Keratinocyte (primary cell): ENCODE measurements around the gene ITGB1BP1. TPM values are rescaled to one million over a fixed set of nuclear protein-coding genes. Genes with fewer than 3 reads are reported as not detected.

Experiments
- DNase-seq: peaks from one replicate; pipeline ENCODE4 v3.0.0-alpha.2; 2011; ENCODE audit warnings: low read depth, missing footprints, low spot score
- FAIRE-seq: peaks from 2 replicates; lab custom pipeline; 2011; peaks lifted over from hg19 to GRCh38; lab: Jason Lieb, UNC
- H2AFZ ChIP-seq: 2 replicates; pipeline ENCODE4 v1.6.0; 2012; ENCODE audit warnings: low read length, control low read depth, inconsistent platforms; ENCODE audit not compliant: control insufficient read depth
- H3K27ac ChIP-seq: 2 replicates; pipeline ENCODE4 v1.5.1; 2011; ENCODE audit warnings: low read length; ENCODE audit not compliant: control insufficient read depth, insufficient read depth
- H3K27me3 ChIP-seq: 3 replicates; pipeline ENCODE4 v1.6.0; 2011; ENCODE audit warnings: low read length; ENCODE audit not compliant: control insufficient read depth, insufficient read depth; ENCODE audit errors: extremely low read depth
- H3K36me3 ChIP-seq, 2 experiments: 2 replicates in 1 of 2; 3 replicates in 1 of 2; pipeline ENCODE4 v1.5.1; 2011; ENCODE audit warnings: low read length in 2 of 2, mild to moderate bottlenecking in 1 of 2; ENCODE audit not compliant: control insufficient read depth in 2 of 2, insufficient read depth in 2 of 2; ENCODE audit errors: extremely low read depth in 1 of 2
- H3K4me1 ChIP-seq: 3 replicates; pipeline ENCODE4 v1.5.1; 2011; ENCODE audit warnings: low read length; ENCODE audit not compliant: control insufficient read depth, insufficient read depth; ENCODE audit errors: extremely low read depth
- H3K4me2 ChIP-seq: 3 replicates; pipeline ENCODE4 v1.6.0; 2011; ENCODE audit warnings: low read depth, low read length; ENCODE audit not compliant: control insufficient read depth, insufficient read depth; ENCODE audit errors: extremely low read depth
- H3K4me3 ChIP-seq, 3 experiments: fragments of 200-600 bp in 1 of 3; sonication (generic) in 1 of 3; 2 replicates in 2 of 3; 3 replicates in 1 of 3; pipeline ENCODE4 v1.5.1; 2011 to 2016; ENCODE audit warnings: low read length in 3 of 3, mild to moderate bottlenecking in 3 of 3, control low read depth in 2 of 3, inconsistent platforms in 1 of 3, low read depth in 1 of 3, mixed read lengths in 1 of 3, mixed run types in 1 of 3, moderate library complexity in 1 of 3; ENCODE audit not compliant: control insufficient read depth in 2 of 3, insufficient read depth in 2 of 3; ENCODE audit errors: extremely low read depth in 1 of 3
- H3K79me2 ChIP-seq: 2 replicates; pipeline ENCODE4 v1.6.0; 2012; ENCODE audit warnings: low read length; ENCODE audit not compliant: control insufficient read depth, insufficient read depth
- H3K9ac ChIP-seq: 3 replicates; pipeline ENCODE4 v1.6.0; 2011; ENCODE audit warnings: low read length; ENCODE audit not compliant: control insufficient read depth, insufficient read depth; ENCODE audit errors: extremely low read depth
- H3K9me1 ChIP-seq: 3 replicates; pipeline ENCODE4 v1.6.0; 2011; ENCODE audit warnings: low read length; ENCODE audit not compliant: control insufficient read depth, insufficient read depth; ENCODE audit errors: extremely low read depth
- H3K9me3 ChIP-seq: 2 replicates; pipeline ENCODE4 v1.5.1; 2012; ENCODE audit warnings: low read depth, low read length; ENCODE audit not compliant: control insufficient read depth
- H4K20me1 ChIP-seq: 3 replicates; pipeline ENCODE4 v1.6.0; 2011; ENCODE audit warnings: low read length; ENCODE audit not compliant: control insufficient read depth, insufficient read depth; ENCODE audit errors: extremely low read depth
- EZH2 ChIP-seq: IDR thresholded peaks from one replicate; pipeline ENCODE4 v1.6.1; 2012; ENCODE audit warnings: inconsistent platforms, mild to moderate bottlenecking, low read length, moderate library complexity
- dilution Hi-C: fragments of 300-500 bp; cut with MboI; formaldehyde crosslinking; loops from one replicate; pipeline ENCODE4 v1.7.0; 2020; ENCODE audit warnings: low sequenced_read_pairs; ENCODE audit not compliant: extremely low pct_ligation_motif_present
- polyA plus RNA-seq, 5 experiments: library from polyadenylated mRNA; depleted of rRNA in 3 of 5; stranded (reverse) in 3 of 5; stranded (forward) in 1 of 5; unstranded in 1 of 5; fragments of >200 nt; gene quantifications; 1 replicate in 1 of 5; 2 replicates in 3 of 5; 3 replicates in 1 of 5; pipeline versions ENCODE4 v1.2.1 to v1.2.3, GENCODE V29; 2011 to 2012; ENCODE audit warnings: missing spikeins in 2 of 5, low read depth in 1 of 5, low replicate concordance in 1 of 5
- TF ChIP-seq, protein P1 (sequence below), 3 experiments: IDR thresholded peaks in 1 of 3; conservative IDR thresholded peaks in 1 of 3; optimal IDR thresholded peaks in 1 of 3; 2 replicates in 2 of 3; 3 replicates in 1 of 3; pipeline versions ENCODE3 to v1.5.1; 2011; ENCODE audit warnings: low read length in 3 of 3, mild to moderate bottlenecking in 3 of 3, moderate library complexity in 2 of 3, control low read depth in 1 of 3, inconsistent platforms in 1 of 3; ENCODE audit not compliant: insufficient read depth in 2 of 3; ENCODE audit errors: extremely low read depth in 1 of 3

Gene ITGB1BP1
- polyA plus RNA-seq, 1 donor (not counting 4 experiments of a cell fraction or from before 2014, with no cell fraction given) = 169 TPM

DNA sequence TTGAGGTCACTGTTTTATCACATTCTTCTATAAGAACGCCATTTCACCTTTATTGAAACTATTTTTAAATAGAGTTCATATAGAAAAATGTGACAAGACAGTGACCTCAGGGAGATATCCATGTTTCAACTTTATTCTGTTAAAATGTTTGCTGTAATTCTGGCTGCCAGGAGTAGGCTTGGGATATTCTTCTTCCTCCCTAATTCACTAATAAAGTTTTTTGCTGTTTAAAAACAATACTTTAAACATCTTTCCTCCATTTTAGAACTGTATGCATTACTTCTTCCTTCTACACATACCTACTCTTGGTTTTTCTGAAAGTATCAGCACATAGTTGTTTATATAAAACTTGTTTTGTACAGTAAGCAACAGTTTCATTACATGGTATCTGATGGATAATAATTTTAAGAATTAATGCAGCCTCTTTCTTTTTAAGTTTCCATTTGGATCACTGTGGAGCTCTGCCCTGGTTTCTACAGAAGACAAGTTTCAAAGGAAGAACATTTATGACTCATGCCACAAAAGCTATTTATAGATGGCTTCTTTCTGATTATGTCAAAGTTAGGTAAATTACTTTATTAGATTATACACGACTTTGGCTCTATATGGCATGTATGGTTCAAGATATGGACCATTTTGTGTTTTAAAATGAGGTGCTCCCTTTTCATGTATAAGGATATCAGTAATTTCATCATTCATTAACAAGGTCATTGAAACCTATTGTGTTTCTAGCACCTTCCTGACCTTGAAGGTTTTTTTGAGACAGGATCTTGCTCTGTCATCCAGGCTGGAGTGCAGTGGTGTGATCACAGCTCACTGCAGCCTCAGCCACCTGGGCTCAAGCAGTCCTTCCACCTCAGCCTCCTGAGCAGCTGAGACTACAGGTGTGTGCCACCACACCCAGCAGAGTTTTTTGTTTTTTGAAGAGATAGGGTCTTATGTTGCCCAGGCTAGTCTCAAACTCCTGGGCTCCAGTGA is 7.3 kb upstream of the ITGB1BP1 start:
- TF ChIP-seq EZH2 = no peak
- TF ChIP-seq, protein P1, sequence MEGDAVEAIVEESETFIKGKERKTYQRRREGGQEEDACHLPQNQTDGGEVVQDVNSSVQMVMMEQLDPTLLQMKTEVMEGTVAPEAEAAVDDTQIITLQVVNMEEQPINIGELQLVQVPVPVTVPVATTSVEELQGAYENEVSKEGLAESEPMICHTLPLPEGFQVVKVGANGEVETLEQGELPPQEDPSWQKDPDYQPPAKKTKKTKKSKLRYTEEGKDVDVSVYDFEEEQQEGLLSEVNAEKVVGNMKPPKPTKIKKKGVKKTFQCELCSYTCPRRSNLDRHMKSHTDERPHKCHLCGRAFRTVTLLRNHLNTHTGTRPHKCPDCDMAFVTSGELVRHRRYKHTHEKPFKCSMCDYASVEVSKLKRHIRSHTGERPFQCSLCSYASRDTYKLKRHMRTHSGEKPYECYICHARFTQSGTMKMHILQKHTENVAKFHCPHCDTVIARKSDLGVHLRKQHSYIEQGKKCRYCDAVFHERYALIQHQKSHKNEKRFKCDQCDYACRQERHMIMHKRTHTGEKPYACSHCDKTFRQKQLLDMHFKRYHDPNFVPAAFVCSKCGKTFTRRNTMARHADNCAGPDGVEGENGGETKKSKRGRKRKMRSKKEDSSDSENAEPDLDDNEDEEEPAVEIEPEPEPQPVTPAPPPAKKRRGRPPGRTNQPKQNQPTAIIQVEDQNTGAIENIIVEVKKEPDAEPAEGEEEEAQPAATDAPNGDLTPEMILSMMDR (optimal IDR thresholded peaks at IDR 0.05 in 1 of 3, IDR thresholded peaks at IDR 0.05 in 1 of 3, conservative IDR thresholded peaks at IDR 0.05 in 1 of 3; ENCODE audit: extremely low read depth in 1 of 3, insufficient read depth in 2 of 3, low read length in 3 of 3) = no peak
- no peak for FAIRE-seq
- H3K4me2 ChIP-seq = no peak overlapping the region
- no peak overlapping the region for H3K4me3 ChIP-seq
- no peaks in the 10 kb centered on the region for H4K20me1 ChIP-seq
- dilution Hi-C loops = no loop called here
- H3K9ac ChIP-seq = no peak overlapping the region
- H3K36me3 ChIP-seq = peaks cover 17 to 24% of the 10 kb centered on the region in 2 experiments
- H3K4me1 ChIP-seq = peaks cover 6% of the 10 kb centered on the region
- no peak for DNase-seq
- H2AFZ ChIP-seq = no peak overlapping the region
- H3K27ac ChIP-seq = no peak overlapping the region
- no peaks in the 10 kb centered on the region for H3K27me3 ChIP-seq
- peaks cover 2% of the 10 kb centered on the region for H3K9me1 ChIP-seq
- no peaks in the 10 kb centered on the region for H3K9me3 ChIP-seq
- peaks cover 6% of the 10 kb centered on the region for H3K79me2 ChIP-seq

DNA sequence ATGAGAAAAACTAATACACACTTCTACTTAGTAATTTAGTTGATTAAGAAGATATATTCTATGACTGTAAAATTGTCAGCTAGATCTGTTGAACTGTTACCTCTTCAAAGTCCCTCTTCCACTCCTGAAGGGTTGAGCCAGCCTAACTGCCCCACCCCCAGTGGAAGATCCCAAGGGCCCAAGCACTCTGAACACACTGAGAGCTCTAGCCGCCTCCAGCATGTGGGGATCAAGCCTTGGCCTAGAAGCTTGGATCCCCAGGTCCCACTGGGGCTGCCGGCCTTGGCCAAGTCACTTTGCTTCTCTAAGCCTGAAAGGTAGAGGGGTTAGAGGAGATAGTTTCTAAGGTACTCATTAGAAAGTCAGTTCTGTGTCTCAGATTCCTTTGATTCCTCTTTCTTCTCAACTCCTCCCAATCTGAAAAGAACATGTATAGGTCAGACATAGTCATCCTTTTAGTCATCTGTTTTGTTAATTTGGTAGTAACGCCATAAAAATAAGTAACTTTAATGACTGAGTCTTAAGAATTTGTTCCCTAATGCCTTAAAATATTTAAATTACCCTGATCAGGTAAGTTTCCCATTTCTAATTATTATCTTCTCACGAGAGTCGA is 5.7 kb upstream of the ITGB1BP1 start:
- dilution Hi-C loops = no loop called here
- Histone ChIP-seq H2AFZ (no peak overlapping the region), H3K27ac (no peak overlapping the region), H3K4me2 (no peak overlapping the region), H3K9me1 (peaks cover 2% of the 10 kb centered on the region), H3K36me3 (peaks cover 17 to 24% of the 10 kb centered on the region in 2 experiments), H3K4me1 (peaks cover 16% of the 10 kb centered on the region), H4K20me1 (no peaks in the 10 kb centered on the region), H3K4me3 (no peak overlapping the region), H3K79me2 (peaks cover 18% of the 10 kb centered on the region), H3K9ac (no peak overlapping the region), H3K9me3 (no peaks in the 10 kb centered on the region), H3K27me3 (no peaks in the 10 kb centered on the region)
- TF ChIP-seq, protein P1 (optimal IDR thresholded peaks at IDR 0.05 in 1 of 3, IDR thresholded peaks at IDR 0.05 in 1 of 3, conservative IDR thresholded peaks at IDR 0.05 in 1 of 3; ENCODE audit: extremely low read depth in 1 of 3, insufficient read depth in 2 of 3, low read length in 3 of 3) = no peak
- no peak for TF ChIP-seq EZH2
- FAIRE-seq = no peak
- no peak for DNase-seq
